Adrenal gland (tissue), 5 donors: Measurements from ENCODE around the gene RALGDS.

Experiments used
- POLR2A ChIP-seq, 2 donors: fragments of 450-650 bp; IDR thresholded peaks; one replicate each; pipeline ENCODE4 v1.6.1; 2017; ENCODE audit warnings: antibody characterized with exemption in 2 of 2, mild to moderate bottlenecking in 2 of 2, moderate library complexity in 1 of 2
- TF ChIP-seq, protein P1 (sequence below), 6 experiments: fragments of 450-650 bp in 4 of 6; fragments of 200-600 bp in 2 of 6; sonication (generic) in 1 of 6; IDR thresholded peaks; 1 replicate in 5 of 6; 2 replicates in 1 of 6; pipeline versions ENCODE4 v1.5.1 to v1.8.0; 2016 to 2021; ENCODE audit warnings: antibody characterized with exemption in 6 of 6, mild to moderate bottlenecking in 2 of 6, moderate library complexity in 1 of 6
- donor health status: DM: no; HTN: no; CAD: no.

DNA sequence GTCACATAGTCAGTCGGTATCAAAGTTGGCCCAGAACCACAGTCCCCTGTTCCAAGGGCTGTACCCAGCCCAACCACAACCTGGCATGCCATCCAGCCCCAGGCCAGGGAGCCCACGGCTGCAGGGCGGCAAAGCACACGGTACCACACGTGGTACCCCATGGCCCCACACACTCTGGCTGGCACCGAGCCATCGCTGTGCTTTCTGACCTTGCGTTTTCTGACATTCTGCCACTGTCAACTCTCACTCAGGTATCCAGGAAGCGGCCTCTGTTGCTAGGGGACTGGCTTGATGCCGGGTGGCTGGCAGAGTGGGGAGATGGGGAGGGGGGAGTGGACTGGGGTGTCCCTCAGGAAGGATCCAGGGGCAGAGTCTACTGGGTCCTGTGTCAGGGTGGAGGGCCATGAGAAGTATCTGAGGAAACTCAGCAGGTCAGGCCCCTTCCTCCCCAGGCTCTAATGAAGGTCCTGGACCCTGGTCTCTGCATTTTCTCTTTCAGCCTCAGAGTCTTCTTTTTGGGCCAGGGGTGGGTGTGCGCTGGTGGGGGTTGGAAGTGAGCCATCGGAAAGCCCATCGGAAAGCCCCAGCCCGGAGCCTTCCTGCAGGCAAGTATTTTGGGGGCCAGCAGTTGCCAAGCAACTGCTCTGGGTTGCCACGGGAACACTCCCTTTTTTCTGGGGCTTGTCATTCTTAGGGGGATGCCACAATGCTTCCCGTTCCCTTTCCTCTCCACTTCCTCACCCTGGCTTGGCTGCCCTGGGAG, 21.0 kb upstream of the RALGDS start:
- TF ChIP-seq, protein P1, sequence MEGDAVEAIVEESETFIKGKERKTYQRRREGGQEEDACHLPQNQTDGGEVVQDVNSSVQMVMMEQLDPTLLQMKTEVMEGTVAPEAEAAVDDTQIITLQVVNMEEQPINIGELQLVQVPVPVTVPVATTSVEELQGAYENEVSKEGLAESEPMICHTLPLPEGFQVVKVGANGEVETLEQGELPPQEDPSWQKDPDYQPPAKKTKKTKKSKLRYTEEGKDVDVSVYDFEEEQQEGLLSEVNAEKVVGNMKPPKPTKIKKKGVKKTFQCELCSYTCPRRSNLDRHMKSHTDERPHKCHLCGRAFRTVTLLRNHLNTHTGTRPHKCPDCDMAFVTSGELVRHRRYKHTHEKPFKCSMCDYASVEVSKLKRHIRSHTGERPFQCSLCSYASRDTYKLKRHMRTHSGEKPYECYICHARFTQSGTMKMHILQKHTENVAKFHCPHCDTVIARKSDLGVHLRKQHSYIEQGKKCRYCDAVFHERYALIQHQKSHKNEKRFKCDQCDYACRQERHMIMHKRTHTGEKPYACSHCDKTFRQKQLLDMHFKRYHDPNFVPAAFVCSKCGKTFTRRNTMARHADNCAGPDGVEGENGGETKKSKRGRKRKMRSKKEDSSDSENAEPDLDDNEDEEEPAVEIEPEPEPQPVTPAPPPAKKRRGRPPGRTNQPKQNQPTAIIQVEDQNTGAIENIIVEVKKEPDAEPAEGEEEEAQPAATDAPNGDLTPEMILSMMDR (IDR thresholded peaks at IDR 0.05): no peak
- no peak for TF ChIP-seq POLR2A (IDR thresholded peaks at IDR 0.05)
